Measurements from ENCODE around the gene LEPR. TPM values are rescaled to one million over a fixed set of nuclear protein-coding genes. Genes with fewer than 3 reads are reported as not detected.

LEPR gene
- total RNA-seq, 1 experiment from 2014 or later = 3.0 TPM

GRCh38 chr1:65441464-65441863 is 21.0 kb downstream of the LEPR start:
- H3K36me3 ChIP-seq (ENCODE audit: control insufficient read depth, insufficient read depth, low read length) = no peaks in the 10 kb centered on the region
- no peak for ATAC-seq
- ChIA-PET CTCF (no interaction called here), POLR2A (no interaction called here)
- H3K27me3 ChIP-seq (ENCODE audit: control insufficient read depth, insufficient read depth, low read length) = no peaks in the 10 kb centered on the region
- intact Hi-C loops (cut with micrococcal nuclease; ENCODE audit: unreplicated experiment) = no loop called here
- H3K4me3 ChIP-seq (ENCODE audit: low read depth in 2 of 2, low read length in 2 of 2) = no peak overlapping the region
- H3K9me3 ChIP-seq (ENCODE audit: control insufficient read depth, insufficient read depth, low read depth, low read length) = no peaks in the 10 kb centered on the region
- no peak overlapping the region for H3K27ac ChIP-seq (ENCODE audit: low read length)
- TF ChIP-seq TCF7L2 (IDR thresholded peaks at IDR 0.05; ENCODE audit: low read depth, low read length) (no peak), SIN3A (IDR thresholded peaks at IDR 0.05; ENCODE audit: borderline replicate concordance, insufficient read depth, low read depth, low read length) (no peak), POLR2AphosphoS5 (IDR thresholded peaks at IDR 0.05; ENCODE audit: low read depth, low read length) (no peak), REST (IDR thresholded peaks at IDR 0.05; ENCODE audit: insufficient read depth in 1 of 2, low read depth in 2 of 2, low read length in 1 of 2) (no peak), CTCF (IDR thresholded peaks at IDR 0.05) (no peak)
- no peak for DNase-seq (ENCODE audit: low read depth, low spot score)
- H3K4me1 ChIP-seq (ENCODE audit: control insufficient read depth, insufficient read depth, low read length) = no peaks in the 10 kb centered on the region
- in situ Hi-C loops (cut with HindIII; ENCODE audit: low pct_unique_long_range_greater_than_20kb, low sequenced_read_pairs) = no loop called here
- no TSS peak for BruUV-seq (replicated peaks)

DNA sequence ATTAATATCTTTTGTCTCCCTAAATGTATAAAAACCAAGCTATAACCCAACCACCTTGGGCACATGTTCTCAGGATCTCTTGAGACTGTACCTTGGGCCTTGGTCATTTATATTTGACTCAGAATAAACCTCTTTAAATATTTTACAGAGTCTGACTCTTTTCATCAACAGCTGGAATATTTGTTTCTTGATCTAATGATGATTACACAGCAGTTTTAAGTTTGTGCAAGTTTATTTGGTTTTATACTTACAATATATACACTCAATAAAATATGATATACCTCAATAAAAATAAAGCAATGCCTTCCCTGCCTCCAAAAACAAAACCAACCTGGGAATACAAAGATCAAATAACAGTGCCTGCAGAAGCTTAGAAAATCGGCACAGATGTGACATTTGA is 22.0 kb downstream of the LEPR start:
- TF ChIP-seq REST (IDR thresholded peaks at IDR 0.05; ENCODE audit: insufficient read depth in 1 of 2, low read depth in 2 of 2, low read length in 1 of 2) (no peak), POLR2AphosphoS5 (IDR thresholded peaks at IDR 0.05; ENCODE audit: low read depth, low read length) (no peak), CTCF (IDR thresholded peaks at IDR 0.05) (no peak), TCF7L2 (IDR thresholded peaks at IDR 0.05; ENCODE audit: low read depth, low read length) (no peak), SIN3A (IDR thresholded peaks at IDR 0.05; ENCODE audit: borderline replicate concordance, insufficient read depth, low read depth, low read length) (no peak)
- ChIA-PET POLR2A (no interaction called here), CTCF (no interaction called here)
- H3K27ac ChIP-seq (ENCODE audit: low read length) = no peak overlapping the region
- H3K27me3 ChIP-seq (ENCODE audit: control insufficient read depth, insufficient read depth, low read length) = no peaks in the 10 kb centered on the region
- H3K4me1 ChIP-seq (ENCODE audit: control insufficient read depth, insufficient read depth, low read length) = no peaks in the 10 kb centered on the region
- H3K36me3 ChIP-seq (ENCODE audit: control insufficient read depth, insufficient read depth, low read length) = no peaks in the 10 kb centered on the region
- no peaks in the 10 kb centered on the region for H3K9me3 ChIP-seq (ENCODE audit: control insufficient read depth, insufficient read depth, low read depth, low read length)
- intact Hi-C loops (cut with micrococcal nuclease; ENCODE audit: unreplicated experiment) (no loop called here), in situ Hi-C loops (cut with HindIII; ENCODE audit: low pct_unique_long_range_greater_than_20kb, low sequenced_read_pairs) (no loop called here)
- DNase-seq (ENCODE audit: low read depth, low spot score) = no peak
- no peak overlapping the region for H3K4me3 ChIP-seq (ENCODE audit: low read depth in 2 of 2, low read length in 2 of 2)
- no TSS peak for BruUV-seq (replicated peaks)
- ATAC-seq = no peak
